CD4-positive, alpha-beta T cell treated with Interleukin-15 for 1 hour (primary cell): ENCODE measurements around the gene MINDY3.
"Not testable (repeated sequence)": the region's sequence is repeated elsewhere in the genome, so short reads cannot be mapped to it uniquely, and the experiment has no call there.

Experiments used
- DNase-seq: peaks from one replicate; pipeline ENCODE4 v3.0.0-alpha.2; 2020

Gene MINDY3

DNA sequence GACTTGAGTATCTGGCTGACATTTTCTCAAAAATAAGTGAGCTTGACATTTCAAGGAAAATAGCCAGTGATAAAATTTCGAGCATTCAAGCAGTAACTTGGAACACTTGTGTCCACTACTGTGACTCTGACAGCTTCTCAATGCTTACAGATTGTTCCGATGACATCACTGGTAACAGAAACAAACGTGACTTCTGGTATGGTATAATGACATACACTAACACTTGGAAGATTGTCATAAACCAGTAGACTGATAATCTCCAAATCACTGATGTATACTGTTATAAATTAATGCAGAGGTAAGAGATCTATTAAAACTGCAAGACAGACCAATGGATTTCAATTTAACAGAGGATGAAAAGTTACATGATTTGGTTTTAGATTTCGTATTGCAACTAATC lies 6.5 kb downstream of the MINDY3 start:
- DNase-seq = no peak

DNA sequence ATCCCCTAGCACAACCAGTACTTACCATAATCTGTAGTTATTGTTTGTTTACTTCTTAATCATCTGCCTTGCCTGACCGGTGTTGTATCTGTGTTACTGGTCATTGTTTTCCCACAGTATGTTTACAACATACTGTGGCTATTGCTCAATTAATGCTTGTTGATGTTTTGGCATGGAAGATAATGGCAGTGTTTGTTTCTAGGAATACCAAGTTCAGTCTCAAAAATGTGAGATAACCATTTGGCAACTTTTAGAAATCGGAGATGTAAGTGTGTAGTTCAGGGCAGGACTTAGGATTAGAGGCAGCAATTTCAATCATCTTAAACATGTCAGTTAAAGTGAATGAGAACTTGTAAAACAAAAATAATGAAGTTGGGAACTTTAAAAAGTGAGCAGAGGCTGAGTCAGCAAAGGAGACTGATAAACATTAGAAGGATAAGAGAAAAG lies 8.2 kb downstream of the MINDY3 start:
- DNase-seq = no peak

DNA sequence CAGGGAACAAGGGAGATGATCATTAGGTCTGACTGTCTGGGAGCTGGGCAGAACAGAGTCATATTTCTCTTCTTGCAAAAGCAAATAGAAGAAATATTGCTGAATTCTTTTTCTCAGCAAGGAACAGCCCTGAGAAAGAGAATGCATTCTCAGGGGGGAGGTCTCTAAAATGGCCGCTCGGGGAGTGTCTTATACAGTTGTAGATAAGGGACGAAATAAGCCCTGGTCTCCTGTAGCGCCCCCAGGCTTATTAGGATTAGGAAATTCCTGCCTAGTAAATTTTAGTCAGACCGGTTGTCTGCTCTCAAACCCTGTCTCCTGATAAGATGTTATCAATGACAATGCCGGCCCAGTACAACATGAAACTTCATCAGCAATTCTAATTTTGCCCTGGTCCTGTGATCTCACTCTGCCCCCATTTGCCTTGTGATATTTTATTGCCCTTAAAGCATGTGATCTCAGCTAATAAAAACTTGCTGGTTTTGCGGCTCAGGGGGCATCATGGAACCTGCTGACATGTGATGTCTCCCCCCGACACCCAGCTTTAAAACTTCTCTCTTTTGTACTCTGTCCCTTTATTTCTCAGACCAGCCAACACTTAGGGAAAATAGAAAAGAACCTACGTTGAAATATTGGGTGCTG lies 9.8 kb downstream of the MINDY3 start:
- DNase-seq = not testable (repeated sequence)

DNA sequence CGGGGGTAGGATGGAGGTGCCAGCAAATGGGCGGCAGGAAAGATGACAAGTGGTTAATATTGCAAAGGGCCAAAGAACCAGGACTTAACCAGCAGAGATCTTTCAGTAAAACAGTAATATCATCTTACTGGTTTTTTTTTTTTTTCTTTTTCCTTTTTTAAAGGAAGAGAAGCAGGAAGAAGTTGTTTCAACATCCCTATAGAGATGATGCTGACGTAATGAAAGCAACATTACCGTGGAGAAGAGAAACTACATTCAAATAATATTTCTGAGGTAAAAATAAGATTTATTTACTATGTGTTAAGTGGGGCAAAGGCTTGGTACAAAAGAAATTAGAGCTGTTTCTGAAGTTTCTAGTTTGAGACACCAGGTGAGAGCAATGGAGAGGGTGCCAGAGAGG lies 11.0 kb downstream of the MINDY3 start:
- no peak for DNase-seq

DNA sequence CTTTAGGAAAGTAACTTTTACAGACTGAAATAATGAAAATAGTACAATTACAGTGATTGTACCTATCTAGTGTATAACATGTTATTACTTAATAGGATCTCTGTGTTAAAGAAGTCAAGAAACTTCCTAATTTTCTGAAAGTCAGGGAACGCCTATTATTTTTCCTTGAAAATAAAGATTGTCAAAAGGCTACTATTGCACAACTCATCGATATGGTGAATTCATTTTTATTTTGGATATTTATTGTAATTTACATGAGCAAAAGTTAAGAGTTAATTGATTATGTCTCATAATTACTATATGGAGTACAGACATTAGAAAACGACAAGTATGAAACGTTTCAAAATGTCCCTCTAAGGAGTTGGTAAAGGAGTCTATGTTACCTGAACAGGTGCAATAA lies 12.8 kb downstream of the MINDY3 start:
- DNase-seq = no peak

DNA sequence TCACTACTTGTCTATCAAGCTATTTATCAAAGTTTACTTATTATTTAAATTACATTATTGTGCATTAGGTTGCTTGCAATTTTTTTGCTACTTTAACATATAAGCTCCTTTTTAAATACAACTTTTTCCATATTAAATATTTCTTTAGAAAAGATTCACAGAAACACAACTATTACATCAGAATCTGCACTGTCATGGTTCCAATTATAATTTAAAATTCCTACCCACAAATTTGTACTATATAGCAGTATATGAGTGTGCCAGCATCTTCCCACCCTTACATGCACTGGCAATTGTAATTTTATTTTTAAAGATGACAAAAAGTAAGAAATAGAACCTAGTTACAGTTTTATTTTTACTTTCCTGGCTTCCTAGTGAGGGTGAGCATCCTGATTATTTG lies 15.8 kb downstream of the MINDY3 start:
- no peak for DNase-seq

DNA sequence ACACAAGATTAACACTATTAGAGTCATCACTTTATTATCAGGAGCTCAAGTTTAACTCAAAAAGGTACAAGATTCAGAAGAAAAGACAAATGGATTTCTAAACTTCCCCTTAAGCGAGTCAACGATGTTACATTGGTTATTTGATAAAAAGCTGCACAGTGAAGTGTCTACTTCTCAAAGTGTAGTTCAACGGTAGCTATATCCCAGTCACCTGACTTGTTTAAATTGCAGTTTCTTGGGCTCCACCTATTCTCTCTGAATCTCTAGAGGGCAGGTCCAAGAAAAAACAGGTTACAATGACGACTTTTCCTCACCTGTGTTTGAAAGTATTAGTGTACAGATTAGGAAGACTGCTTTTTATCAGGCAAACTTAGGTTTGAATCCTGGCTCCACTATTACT lies 16.6 kb downstream of the MINDY3 start:
- no peak for DNase-seq

DNA sequence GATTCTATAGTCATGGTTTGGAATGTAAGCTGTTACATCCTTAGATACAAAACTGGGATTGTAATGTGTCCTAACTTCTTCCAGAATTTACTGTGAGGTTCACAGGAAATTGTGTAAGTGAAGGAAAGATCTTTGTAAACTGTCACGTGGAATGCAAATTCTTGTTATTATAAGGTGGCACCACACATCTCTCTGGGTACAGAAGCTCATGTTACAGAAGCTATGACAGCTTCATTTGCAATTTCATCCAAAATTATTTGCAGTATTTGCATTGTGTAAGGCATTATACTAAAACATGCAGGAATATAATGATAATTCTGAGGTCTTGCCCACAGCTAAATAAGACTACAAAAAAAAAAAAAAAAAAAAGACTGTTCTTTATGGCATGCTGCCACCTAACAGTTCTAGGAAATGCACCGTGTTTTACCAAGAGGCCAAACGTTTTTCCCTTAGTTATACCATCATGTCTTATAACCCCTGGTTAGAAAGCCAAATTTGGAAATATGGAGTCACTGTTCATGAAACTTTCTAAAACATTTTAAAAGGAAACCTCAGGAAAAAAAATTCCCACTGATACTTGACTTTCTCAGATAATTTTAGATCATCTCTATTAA lies 17.6 kb downstream of the MINDY3 start:
- DNase-seq = no peak

DNA sequence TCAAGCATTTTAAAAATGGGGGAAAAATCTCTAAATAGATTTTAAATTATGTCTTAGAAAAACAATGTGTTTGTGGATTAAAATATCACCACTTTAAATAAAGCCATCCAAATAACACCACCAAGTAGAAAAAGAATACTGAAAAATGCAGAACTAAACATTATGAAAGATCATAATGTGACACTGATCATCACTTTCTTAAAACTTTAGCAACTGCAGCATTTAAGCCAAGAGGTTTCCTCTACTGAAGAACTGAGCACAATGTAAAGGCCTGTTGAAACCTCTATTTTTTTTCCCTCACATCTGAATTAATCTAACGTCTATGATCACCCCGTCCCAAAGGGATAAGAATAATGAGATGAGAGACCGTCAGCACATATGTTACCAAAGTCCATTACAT lies 18.6 kb downstream of the MINDY3 start:
- no peak for DNase-seq

DNA sequence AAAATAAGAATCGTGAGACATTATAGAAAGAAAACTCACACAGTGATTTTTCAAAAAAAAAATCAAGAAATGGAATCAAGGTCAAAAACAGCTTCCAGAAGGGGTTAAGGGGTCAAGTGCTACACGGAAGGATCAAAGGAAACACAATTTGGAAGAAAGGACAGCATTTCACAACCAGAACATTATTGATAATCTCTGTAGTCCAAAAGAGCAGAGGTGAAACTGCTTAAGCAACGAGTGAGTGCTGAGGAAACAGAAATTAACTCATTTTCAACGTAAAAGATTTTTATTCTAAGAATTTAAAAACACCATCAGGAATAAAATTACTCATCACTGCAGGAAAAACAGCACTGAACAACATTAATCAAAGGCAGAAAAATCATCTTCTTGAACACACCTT lies 23.5 kb downstream of the MINDY3 start:
- no peak for DNase-seq

DNA sequence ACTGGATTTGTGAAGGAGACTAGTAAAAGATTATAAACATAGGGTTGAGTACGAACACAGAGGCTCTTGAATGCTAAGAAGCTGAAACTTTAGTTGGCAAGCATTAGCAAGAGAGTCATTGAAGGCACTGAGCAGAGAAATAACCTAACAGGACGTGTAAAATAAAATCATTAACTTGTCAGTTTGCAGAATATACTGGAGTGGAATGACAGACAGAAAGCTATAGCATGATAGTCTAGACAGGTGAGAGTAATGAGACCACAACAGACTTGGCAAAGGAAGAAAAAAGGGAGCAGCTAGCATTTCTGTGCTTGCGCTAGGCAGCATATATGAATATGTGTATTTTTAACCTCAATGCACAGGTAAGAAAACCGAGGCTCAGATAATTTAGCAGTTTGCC lies 30.8 kb downstream of the MINDY3 start:
- no peak for DNase-seq

DNA sequence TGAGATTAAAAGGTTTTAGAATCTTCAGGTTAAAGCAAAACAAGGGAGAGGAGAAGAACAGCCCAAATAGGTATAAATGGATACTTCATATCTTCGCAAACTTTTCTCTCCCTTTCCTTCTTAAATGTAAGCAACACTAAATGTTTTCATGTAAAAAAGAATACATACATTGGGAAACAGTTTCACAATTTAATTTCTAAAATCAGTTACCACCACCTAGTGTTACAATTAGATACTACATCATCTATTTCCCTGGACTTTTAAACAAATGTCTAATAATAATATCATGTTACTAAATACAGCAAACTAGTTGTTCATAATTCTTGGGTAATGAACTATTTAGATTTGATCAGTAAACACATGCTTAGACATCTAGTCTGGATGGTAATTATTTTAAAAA lies 35.8 kb downstream of the MINDY3 start:
- DNase-seq = no peak

DNA sequence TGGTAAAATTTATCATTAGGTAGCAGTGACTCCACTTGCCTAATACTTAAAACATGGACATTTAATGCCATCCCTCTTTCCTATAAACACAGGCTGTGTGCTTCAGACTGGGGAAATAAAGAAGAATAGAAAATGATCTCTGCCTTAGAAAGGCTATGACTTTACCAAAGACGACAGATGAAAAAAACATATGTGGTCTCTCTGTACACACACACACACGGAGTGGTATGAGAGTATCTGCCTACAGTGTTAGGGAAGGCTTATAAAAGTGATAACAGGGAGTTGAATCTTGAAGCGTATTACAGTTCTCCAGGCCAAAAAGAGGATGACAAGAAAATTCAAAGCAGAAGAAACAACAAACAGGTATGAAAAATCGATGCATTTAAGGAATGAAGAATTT lies 38.2 kb downstream of the MINDY3 start:
- no peak for DNase-seq

DNA sequence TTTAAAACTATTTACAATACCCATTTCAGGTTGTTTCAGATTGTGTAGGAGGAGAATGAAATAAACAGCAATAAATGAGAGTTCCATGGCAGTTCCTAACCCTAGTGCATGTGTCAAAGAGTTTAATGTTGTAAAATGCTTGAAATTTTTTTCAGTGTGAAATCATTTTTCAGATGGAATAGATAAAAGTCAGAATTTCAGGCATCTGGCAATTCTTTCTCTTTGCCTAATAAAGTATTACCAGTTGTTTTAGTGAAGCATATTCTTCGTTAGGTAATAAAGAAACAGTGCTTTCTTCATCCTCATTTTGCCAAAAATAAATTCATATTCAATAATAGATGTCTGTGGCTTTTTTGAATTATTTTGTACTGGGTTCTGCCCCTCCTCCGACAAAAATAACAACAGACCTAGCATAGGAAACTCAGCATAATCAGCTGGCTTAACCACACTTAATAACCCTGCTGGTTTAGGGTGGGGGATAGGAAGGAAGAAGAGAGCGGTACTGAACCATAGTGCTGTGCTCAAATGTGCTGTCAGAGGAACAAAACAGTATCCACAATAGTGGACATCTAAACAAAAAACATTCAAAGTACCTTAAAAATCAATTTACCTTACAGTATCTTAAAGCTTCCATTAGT lies 39.1 kb downstream of the MINDY3 start:
- DNase-seq = no peak

DNA sequence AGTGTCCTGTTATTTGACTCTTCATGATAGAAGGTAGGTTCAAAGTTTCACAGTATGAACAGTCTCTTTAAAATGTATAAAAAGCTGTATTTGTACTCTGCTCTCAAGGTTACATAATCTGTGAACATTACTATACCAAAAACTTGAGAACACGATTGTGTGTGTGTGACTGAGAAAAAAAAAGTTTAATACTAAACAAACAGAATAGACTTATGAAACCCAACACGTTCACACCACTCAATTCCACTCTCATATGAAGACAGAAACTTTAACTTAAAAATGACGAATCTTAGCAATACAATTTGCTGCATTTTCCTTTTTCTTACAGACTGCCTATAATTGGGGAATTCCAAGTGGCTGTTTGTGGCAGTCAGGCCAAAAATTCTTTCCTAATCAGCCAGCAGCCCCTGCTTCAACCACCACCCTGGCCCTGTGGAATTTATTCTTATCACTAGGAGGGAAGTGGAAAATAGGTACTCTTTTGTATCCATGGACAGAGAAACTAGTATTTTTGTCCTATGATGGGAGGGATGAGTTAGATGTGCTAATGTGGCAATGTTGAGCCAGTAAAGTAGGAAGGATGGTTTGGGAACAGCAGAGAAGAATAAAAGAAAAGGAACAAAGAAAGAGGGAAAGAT lies 42.8 kb downstream of the MINDY3 start:
- DNase-seq = no peak

DNA sequence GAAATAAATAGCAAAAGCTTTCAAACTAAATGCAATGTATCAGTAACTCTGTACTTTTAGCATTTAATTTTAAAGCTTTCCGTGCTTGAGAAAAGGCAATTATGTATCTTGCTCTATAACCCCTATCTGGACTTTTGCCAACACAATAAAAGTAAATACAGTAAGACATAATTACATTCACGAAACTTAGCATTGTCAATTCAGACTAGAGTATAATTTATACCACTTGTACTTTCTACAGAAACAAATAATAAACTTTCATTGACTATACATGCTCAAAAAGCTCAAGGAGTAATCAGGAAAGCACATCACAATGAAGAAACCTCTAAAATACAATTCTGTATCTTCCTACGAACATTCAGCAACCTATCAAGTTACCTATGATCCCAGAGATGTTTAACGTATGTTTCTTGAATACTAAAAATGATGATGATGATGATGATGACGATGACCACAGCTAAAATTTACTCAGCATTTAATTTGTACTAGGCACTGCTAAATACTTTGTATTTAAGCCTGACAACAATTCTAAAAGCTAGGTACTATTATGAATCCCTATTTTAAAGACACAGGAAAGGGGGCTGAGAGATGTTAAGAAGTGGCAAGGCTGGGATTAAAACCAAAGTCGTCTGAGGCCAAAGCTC lies 44.9 kb downstream of the MINDY3 start:
- DNase-seq = no peak

DNA sequence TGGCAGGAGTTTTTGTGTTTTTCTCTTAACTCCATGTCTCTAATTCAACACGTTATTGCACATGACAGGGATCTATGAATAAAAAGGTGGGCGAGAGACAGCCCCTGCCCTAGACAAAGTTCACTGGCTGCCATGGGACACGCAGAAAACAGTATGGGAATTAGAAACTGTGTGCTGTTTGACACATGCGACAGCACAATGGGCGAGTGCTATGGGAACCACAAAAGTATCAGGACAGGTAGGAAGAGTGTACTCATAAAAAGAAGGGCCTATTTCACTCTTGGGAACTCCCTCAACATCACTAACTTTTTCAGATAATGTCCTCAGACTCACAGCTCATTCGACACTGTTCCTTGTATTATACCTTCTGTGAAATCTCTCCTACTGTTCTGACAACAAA lies 45.7 kb downstream of the MINDY3 start:
- DNase-seq = no peak

DNA sequence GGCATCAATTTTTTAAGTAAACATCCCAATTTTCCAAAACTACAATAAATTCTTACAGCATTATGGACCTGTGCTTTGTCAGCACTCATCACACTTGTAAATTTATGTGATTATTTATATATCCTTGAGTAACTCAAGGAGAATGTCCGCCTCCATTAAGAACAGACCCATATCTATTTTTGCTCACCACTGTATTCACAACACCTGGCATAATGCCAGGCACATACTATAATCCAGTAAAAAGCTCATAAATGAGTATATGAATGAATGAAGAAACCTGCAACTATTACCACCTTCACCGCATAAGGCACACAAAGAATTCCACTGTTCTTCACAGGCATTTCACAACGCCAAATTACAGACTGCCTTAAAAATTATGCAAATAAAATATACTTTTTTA lies 46.9 kb downstream of the MINDY3 start:
- no peak for DNase-seq

DNA sequence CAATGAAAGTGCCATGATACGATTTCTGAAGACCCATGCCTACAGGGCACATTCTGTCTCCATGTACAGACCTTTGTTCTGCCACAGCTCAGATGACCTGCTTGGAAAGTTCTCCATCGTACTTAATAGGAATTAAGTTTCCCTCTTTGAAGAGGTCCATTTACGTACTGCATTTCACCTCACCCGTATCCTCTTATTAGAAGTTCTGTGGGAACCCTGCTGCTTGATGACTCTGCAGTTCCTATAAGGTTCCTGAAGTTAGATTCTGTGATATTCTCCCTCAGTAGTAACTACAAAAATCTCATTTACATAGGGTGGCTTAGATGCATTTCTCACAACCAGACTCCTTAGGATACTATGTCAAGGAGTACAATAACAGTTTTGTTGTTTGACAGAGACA lies 50.9 kb downstream of the MINDY3 start:
- no peak for DNase-seq

DNA sequence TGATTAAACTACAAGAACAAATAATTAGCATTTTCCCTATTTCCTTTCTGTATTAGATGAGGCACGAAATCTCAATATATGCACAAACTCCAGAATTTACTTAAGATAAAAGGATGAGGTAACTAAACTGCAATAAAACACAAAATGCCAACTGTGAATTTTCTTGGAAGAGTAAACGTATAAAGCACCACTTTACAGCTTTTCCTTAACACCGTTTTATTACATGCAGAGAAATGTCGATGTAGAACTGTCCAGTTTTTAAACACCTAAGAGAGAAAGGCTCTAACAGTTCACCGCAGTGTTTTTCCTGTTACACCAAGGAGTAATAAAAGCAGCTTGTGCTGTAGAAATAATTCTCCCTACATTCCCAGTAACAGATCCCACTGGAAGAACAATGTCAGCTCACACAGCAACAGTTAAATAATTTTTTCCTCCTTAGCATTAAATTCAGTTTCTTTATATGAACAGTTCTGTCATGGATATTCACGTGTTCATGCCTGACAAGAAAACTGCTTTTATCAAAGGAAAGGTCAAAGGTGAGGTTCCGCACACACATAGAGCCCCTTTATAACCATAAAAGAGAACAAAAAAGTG lies 52.0 kb downstream of the MINDY3 start:
- no peak for DNase-seq

DNA sequence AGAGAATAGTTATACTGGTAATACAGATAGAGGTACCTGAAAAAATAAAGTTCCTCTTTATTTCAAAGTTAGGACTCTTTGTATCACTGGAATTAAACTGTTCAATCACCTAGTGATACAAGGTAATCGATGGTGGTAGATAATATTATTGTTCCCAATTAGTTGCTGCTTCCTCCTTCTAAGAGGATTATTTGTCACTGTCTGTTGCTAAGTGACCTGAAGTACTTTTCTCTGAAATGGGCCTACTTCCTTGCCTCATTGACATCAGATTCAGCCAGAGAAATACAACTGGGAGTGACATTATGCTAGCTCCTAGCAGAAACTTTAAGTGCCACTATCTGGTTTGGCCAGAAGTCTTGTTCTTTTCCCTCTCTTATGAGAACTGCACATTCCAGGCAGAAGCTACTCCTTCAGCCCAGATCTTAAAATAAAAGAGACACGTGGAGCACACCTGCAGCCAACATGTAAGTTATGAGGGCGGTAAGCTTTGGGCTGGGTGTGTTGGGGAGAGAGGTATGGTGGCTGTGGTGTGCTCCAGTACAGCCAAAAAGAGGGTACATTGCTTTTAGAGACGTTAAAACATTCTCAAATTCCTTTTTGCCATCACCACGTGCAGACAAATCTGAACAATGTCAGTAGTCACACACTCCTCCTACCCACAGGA lies 54.8 kb downstream of the MINDY3 start:
- DNase-seq = no peak

DNA sequence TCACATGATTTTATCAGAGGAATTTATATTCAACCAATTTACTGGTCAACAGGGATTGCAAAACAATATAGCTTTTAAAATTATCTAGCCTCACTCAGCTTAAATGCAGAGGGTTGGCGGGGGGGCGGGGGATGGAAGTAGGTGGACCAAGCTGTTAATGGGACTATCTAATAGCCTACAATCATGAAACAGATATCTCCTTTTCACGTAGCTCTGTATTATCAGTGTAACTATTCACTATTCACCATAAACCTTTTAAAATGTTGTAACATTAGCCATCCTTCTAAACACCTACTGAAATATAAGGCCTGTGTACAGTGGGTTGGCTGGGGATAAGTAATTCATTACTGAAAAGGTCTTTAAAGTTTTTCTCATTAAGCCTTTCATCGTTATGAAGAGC lies 56.2 kb downstream of the MINDY3 start:
- DNase-seq = no peak
